ENCODE measurements around the gene BCL11B. TPM values are rescaled to one million over a fixed set of nuclear protein-coding genes. Genes with fewer than 3 reads are reported as not detected.

BCL11B gene
- total and polyA plus RNA-seq, 4 donors, result 0.13 to 1.3 (median 0.58) TPM; not detected in 1

DNA sequence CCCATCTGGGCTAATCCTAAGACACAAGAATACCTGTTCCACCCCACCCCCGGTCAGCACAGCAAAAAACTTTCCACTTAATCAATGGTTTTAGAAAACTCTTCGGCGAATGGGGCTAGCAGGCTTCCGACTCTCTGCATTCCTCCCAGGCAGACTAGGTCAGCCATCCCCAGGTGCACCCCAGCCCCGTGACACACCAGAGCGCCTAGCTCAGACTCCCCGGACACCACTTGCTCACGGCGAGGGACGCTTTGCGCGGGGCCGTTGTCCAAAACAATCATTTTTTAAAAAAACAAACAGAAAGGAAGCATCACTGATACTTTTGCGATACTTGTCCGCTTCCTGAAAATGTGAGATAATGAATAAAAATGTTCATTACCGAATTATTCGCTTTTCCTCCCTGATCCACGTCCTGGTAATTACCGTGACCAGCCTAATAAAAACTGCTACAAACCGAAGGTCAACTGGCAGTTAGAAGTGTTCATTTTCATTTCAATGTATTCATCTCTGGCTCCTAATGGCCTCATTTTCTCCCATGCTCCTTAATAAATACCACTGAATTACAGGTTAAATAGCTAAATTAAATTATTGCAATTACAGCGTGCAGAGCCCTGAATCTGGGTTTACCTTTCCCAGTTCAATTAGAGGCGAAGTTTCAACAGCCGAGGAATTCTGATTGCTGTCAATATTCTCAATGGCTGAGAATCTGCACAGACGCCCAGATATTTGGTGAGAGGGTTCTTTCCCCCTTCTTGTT is 73.1 kb downstream of the BCL11B start:
- H3K27me3 ChIP-seq (ENCODE audit: control insufficient read depth in 1 of 2, insufficient read depth in 2 of 2, low read length in 1 of 2), result no peaks in the 10 kb centered on the region
- H3K27ac ChIP-seq (ENCODE audit: low read depth in 1 of 2, low read length in 2 of 2), result no peak overlapping the region
- no peaks in the 10 kb centered on the region for H3K4me1 ChIP-seq (ENCODE audit: control insufficient read depth in 1 of 2, insufficient read depth in 2 of 2, low read length in 2 of 2)
- no peaks in the 10 kb centered on the region for H3K9me3 ChIP-seq (ENCODE audit: control insufficient read depth, low read length)
- ATAC-seq (ENCODE audit: low FRiP score) (no peak), DNase-seq (no peak)
- 90 to 94% methylated on average over 24 of the region's 24 CpGs for WGBS, 2 donors
- H3K36me3 ChIP-seq (ENCODE audit: control insufficient read depth in 1 of 2, insufficient read depth in 2 of 2, low read length in 1 of 2), result no peaks in the 10 kb centered on the region
- intact Hi-C loops (cut with DNase I), result no loop called here
- no peak overlapping the region for H3K4me3 ChIP-seq (ENCODE audit: low read length in 2 of 2)

DNA sequence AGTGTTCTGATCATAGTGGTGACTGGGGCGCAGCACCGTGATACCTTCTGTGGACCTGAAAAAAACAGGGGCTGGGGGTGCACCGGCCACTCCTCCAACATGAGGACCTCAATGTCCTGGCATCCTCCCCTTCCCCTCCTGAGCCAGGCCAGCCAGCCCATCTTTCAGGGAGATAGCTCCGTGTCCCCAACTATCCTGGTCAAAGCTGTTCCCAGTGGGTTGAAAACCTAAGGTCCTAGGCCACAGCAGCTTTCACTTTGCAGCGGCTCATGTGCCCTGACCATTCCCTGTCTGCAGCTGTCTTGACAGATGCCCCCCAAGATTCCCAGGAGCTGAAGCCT is 75.7 kb downstream of the BCL11B start:
- WGBS, 2 donors, result 93 to 97% methylated on average over 5 of the region's 5 CpGs
- intact Hi-C loops (cut with DNase I), result no loop called here

DNA sequence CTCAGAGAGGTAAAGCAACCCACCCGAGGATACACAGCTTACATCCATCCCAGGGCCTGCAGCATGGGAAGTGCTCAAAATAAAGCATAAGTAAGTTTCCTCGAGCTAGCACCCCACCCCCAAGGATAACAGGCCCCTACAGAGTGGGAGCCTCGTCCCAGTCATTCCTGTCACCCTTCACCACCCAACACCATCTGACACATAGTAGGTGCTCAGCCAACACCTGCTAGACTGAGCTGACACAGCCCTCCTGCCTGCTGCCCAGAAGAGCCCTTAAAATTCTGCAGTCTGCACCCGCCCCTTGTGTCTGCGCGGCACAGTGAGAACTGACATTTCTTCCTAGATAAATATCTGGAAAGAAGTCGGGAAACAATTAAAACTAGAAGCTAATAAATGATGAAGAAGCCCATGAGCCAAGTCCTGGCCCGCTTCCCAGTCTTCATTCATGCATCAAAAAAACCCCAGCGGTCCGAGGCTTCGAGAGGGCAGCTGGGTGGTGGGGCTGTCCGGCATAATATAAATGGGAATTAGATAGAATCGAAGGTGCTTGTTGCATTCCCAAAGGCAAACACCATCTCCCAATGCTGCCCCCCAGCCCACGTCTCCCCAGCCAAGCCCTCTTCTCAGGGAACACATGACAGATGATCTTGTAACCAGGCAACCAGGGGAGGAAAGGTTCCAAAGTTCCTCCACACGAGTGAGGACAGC is 76.2 kb downstream of the BCL11B start:
- no peaks in the 10 kb centered on the region for H3K9me3 ChIP-seq (ENCODE audit: control insufficient read depth, low read length)
- no peaks in the 10 kb centered on the region for H3K4me1 ChIP-seq (ENCODE audit: control insufficient read depth in 1 of 2, insufficient read depth in 2 of 2, low read length in 2 of 2)
- no peaks in the 10 kb centered on the region for H3K27me3 ChIP-seq (ENCODE audit: control insufficient read depth in 1 of 2, insufficient read depth in 2 of 2, low read length in 1 of 2)
- ATAC-seq (ENCODE audit: low FRiP score) (no peak), DNase-seq (no peak)
- intact Hi-C loops (cut with DNase I), result no loop called here
- no peak overlapping the region for H3K27ac ChIP-seq (ENCODE audit: low read depth in 1 of 2, low read length in 2 of 2)
- no peak overlapping the region for H3K4me3 ChIP-seq (ENCODE audit: low read length in 2 of 2)
- no peaks in the 10 kb centered on the region for H3K36me3 ChIP-seq (ENCODE audit: control insufficient read depth in 1 of 2, insufficient read depth in 2 of 2, low read length in 1 of 2)
- WGBS, 2 donors, result 61 to 64% methylated on average over 15 of the region's 15 CpGs

More for the DNA sequence above, 75.7 kb downstream of the BCL11B start:
- H3K27ac ChIP-seq (ENCODE audit: low read depth in 1 of 2, low read length in 2 of 2), result no peak overlapping the region
- ATAC-seq (ENCODE audit: low FRiP score), result no peak
- no peaks in the 10 kb centered on the region for H3K27me3 ChIP-seq (ENCODE audit: control insufficient read depth in 1 of 2, insufficient read depth in 2 of 2, low read length in 1 of 2)
- H3K4me3 ChIP-seq (ENCODE audit: low read length in 2 of 2), result no peak overlapping the region
- H3K36me3 ChIP-seq (ENCODE audit: control insufficient read depth in 1 of 2, insufficient read depth in 2 of 2, low read length in 1 of 2), result no peaks in the 10 kb centered on the region
- H3K9me3 ChIP-seq (ENCODE audit: control insufficient read depth, low read length), result no peaks in the 10 kb centered on the region
- DNase-seq, result no peak
- H3K4me1 ChIP-seq (ENCODE audit: control insufficient read depth in 1 of 2, insufficient read depth in 2 of 2, low read length in 2 of 2), result no peaks in the 10 kb centered on the region

DNA sequence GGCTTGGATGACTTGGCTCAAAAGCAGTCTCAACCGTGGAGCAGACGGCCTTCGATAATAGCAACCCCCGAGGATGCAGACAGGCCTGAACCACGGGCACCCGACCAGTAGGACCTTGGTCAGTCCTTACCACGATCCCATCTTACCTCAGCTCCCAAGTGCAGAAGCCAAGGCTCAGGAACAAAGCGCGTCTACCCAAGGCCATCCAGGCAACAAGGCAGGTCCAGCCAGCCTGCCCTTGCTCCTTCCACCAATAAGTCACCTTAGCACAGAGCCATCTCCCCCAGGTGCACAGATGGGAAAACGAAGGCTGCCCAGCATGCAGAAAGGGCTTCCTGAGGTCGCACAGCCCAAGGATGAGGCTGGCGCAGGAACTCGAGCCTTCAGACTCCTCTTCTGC is 77.3 kb downstream of the BCL11B start:
- no peak overlapping the region for H3K27ac ChIP-seq (ENCODE audit: low read depth in 1 of 2, low read length in 2 of 2)
- H3K27me3 ChIP-seq (ENCODE audit: control insufficient read depth in 1 of 2, insufficient read depth in 2 of 2, low read length in 1 of 2), result no peaks in the 10 kb centered on the region
- no peaks in the 10 kb centered on the region for H3K4me1 ChIP-seq (ENCODE audit: control insufficient read depth in 1 of 2, insufficient read depth in 2 of 2, low read length in 2 of 2)
- WGBS, 2 donors, result 94 to 95% methylated on average over 13 of the region's 13 CpGs
- ATAC-seq (ENCODE audit: low FRiP score), result no peak
- no peaks in the 10 kb centered on the region for H3K9me3 ChIP-seq (ENCODE audit: control insufficient read depth, low read length)
- no peaks in the 10 kb centered on the region for H3K36me3 ChIP-seq (ENCODE audit: control insufficient read depth in 1 of 2, insufficient read depth in 2 of 2, low read length in 1 of 2)
- intact Hi-C loops (cut with DNase I), result loop anchor here in 1 of 2 donors (5.0 kb wide), 1 partner anchor 37 kb away; no protein-coding TSS in a partner anchor
- peak in 1 of 2 donors; percentile 55 for DNase-seq
- H3K4me3 ChIP-seq (ENCODE audit: low read length in 2 of 2), result no peak overlapping the region

DNA sequence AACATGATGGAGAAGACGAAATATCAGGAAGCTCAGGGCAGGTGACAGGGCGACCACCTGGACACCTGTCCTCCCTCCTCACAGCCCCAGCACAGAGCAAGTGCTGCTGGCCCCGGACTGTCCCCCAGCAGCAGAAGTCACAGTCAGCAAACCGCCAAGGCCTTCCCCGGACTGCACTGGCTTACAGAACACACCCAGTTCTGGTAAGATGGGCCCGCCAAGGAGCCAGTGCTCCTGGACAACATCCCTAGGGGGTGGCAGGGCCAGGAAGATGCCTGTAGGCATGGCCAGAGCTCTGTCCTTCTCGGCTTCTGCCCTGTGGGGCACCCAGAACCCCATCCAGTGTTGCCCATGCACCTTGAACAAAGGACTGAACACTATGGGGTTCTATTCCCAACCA is 77.9 kb downstream of the BCL11B start:
- Histone ChIP-seq H3K36me3 (ENCODE audit: control insufficient read depth in 1 of 2, insufficient read depth in 2 of 2, low read length in 1 of 2) (no peaks in the 10 kb centered on the region), H3K27ac (ENCODE audit: low read depth in 1 of 2, low read length in 2 of 2) (no peak overlapping the region), H3K9me3 (ENCODE audit: control insufficient read depth, low read length) (no peaks in the 10 kb centered on the region), H3K27me3 (ENCODE audit: control insufficient read depth in 1 of 2, insufficient read depth in 2 of 2, low read length in 1 of 2) (no peaks in the 10 kb centered on the region), H3K4me1 (ENCODE audit: control insufficient read depth in 1 of 2, insufficient read depth in 2 of 2, low read length in 2 of 2) (no peaks in the 10 kb centered on the region), H3K4me3 (ENCODE audit: low read length in 2 of 2) (no peak overlapping the region)
- WGBS, 2 donors, result 96 to 98% methylated on average over 7 of the region's 7 CpGs
- intact Hi-C loops (cut with DNase I), result loop anchor here in 1 of 2 donors (5.0 kb wide), 1 partner anchor 37 kb away; no protein-coding TSS in a partner anchor
- ATAC-seq (ENCODE audit: low FRiP score) (no peak), DNase-seq (peak in 1 of 2 donors; percentile 48)

DNA sequence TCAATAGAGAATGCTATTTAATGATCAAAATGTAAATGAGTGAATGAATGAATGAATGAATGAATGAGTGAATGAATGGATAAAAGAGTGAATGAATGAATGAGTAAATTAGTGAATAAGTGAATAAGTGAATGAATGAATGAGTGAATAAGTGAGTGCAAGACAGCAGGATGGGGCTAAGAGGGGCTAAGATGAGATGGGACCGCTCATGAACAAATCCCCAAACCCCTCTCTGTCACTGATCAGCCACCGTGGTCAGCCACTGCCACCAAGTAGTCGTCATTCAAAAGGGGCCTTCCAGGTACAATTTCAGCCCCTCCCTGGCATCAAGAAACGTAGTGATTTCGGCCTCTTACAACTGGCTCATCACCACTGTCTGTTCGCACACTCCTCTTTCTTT is 79.2 kb downstream of the BCL11B start:
- intact Hi-C loops (cut with DNase I), result loop anchor here in 1 of 2 donors (5.0 kb wide), 1 partner anchor 36 kb away; no protein-coding TSS in a partner anchor
- Histone ChIP-seq H3K9me3 (ENCODE audit: control insufficient read depth, low read length) (no peaks in the 10 kb centered on the region), H3K36me3 (ENCODE audit: control insufficient read depth in 1 of 2, insufficient read depth in 2 of 2, low read length in 1 of 2) (no peaks in the 10 kb centered on the region), H3K27me3 (ENCODE audit: control insufficient read depth in 1 of 2, insufficient read depth in 2 of 2, low read length in 1 of 2) (no peaks in the 10 kb centered on the region), H3K27ac (ENCODE audit: low read depth in 1 of 2, low read length in 2 of 2) (no peak overlapping the region), H3K4me1 (ENCODE audit: control insufficient read depth in 1 of 2, insufficient read depth in 2 of 2, low read length in 2 of 2) (no peaks in the 10 kb centered on the region), H3K4me3 (ENCODE audit: low read length in 2 of 2) (no peak overlapping the region)
- DNase-seq (no peak), ATAC-seq (ENCODE audit: low FRiP score) (no peak)
- 81 to 88% methylated on average over 6 of the region's 6 CpGs for WGBS, 2 donors

DNA sequence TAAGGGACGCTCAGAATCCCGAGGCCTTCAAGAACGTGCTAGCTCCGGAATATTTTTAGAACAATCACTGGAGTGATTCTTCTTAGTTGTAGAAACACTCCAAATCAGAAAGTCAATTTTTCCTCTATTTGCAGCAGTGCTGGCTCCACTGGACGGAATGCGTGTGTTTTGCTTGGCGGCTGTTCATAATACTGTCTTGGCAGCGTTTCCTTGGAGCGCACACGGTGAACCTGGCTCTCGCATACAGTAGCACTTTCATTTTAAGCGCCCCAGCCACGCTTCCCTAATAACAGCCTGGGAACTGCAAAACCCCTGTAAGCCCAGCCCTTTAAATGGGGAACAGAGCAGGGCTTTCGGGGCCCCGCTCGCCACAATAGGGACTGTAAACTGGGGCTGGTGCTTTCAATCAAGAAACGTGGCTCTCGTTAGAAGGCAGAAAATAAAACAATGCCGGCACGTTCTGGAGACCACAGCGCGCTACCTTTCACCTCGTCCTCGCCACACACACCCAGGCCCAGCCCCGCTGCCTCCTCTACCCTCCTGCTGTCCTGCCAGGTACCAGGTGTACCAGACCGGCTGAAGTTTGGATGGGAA is 79.9 kb downstream of the BCL11B start:
- peak; percentile 76 to 83 for DNase-seq
- Histone ChIP-seq H3K9me3 (ENCODE audit: control insufficient read depth, low read length) (no peaks in the 10 kb centered on the region), H3K27ac (ENCODE audit: low read depth in 1 of 2, low read length in 2 of 2) (no peak overlapping the region), H3K4me3 (ENCODE audit: low read length in 2 of 2) (peak overlapping the region in 1 of 2 donors; percentile 13), H3K36me3 (ENCODE audit: control insufficient read depth in 1 of 2, insufficient read depth in 2 of 2, low read length in 1 of 2) (no peaks in the 10 kb centered on the region), H3K4me1 (ENCODE audit: control insufficient read depth in 1 of 2, insufficient read depth in 2 of 2, low read length in 2 of 2) (no peaks in the 10 kb centered on the region), H3K27me3 (ENCODE audit: control insufficient read depth in 1 of 2, insufficient read depth in 2 of 2, low read length in 1 of 2) (no peaks in the 10 kb centered on the region)
- intact Hi-C loops (cut with DNase I), result loop anchor here in 1 of 2 donors (5.0 kb wide), 1 partner anchor 35 kb away; no protein-coding TSS in a partner anchor
- peak; percentile 79 for ATAC-seq (ENCODE audit: low FRiP score)
- WGBS, 2 donors, result 17 to 18% methylated on average over 26 of the region's 26 CpGs

DNA sequence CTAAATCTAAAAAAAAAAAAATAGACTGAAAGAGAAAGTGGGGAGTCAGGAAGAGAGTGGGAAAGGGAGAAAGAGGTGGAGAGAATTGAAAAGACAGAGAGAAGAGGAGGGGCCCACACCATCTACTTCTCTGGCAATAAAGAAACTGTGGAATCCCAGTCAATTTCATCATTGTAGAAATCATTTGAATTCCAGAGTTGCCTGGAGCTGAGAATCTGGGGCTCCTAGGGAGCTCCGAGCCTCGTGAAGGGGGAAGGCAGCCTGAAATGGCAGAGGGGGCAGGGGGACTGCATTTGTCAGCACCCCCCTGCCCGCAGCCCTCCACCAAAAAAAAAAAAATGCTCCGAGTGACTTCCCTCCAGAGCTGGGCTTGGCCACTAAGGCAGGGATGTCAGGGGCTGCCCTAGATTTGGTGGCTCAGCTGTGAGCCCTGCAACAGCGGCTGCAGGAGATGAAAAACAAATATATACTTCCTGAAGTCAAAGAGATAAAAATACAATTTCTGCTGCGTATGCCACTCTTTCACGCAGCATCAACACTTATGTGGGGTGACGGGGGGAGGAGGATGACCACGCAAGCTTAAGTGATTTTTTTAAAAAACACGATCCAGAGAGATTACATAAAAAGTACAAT is 80.5 kb downstream of the BCL11B start:
- Histone ChIP-seq H3K4me1 (ENCODE audit: control insufficient read depth in 1 of 2, insufficient read depth in 2 of 2, low read length in 2 of 2) (no peaks in the 10 kb centered on the region), H3K4me3 (ENCODE audit: low read length in 2 of 2) (peak overlapping the region in 1 of 2 donors; percentile 13), H3K9me3 (ENCODE audit: control insufficient read depth, low read length) (no peaks in the 10 kb centered on the region), H3K36me3 (ENCODE audit: control insufficient read depth in 1 of 2, insufficient read depth in 2 of 2, low read length in 1 of 2) (no peaks in the 10 kb centered on the region), H3K27ac (ENCODE audit: low read depth in 1 of 2, low read length in 2 of 2) (no peak overlapping the region), H3K27me3 (ENCODE audit: control insufficient read depth in 1 of 2, insufficient read depth in 2 of 2, low read length in 1 of 2) (no peaks in the 10 kb centered on the region)
- DNase-seq (no peak), ATAC-seq (ENCODE audit: low FRiP score) (peak; percentile 13)
- WGBS, 2 donors, result 1 to 4% methylated on average over 10 of the region's 10 CpGs
- intact Hi-C loops (cut with DNase I), result loop anchor here in 1 of 2 donors (5.0 kb wide), 1 partner anchor 34 kb away; no protein-coding TSS in a partner anchor

All from aorta (tissue), 5 donors.